ENCODE data around the gene SLC25A3. TPM values are rescaled to one million over a fixed set of nuclear protein-coding genes. Genes with fewer than 3 reads are reported as not detected.

Gene SLC25A3
- total and polyA plus RNA-seq, 2 of the 13 experiments (the other 11 are each of a cell fraction or from before 2014, with no cell fraction given), result 292 to 829 TPM

GRCh38 chr12:98593351-98594049 is at the start of gene SLC25A3 (continued):
- 0 out of 2 replicates have a peak, but pooled peaks have one; percentile 51 for TF ChIP-seq ZBTB34 (CRISPR knock-in tag; IDR thresholded peaks at IDR 0.05)
- TF ChIP-seq ZNF652 (CRISPR knock-in tag; IDR thresholded peaks at IDR 0.05; ENCODE audit: borderline replicate concordance, low read depth), result 0 out of 2 replicates have a peak, but pooled peaks have one; percentile 29
- no peak for TF ChIP-seq ZFP82 (CRISPR knock-in tag; IDR thresholded peaks at IDR 0.05; ENCODE audit: borderline replicate concordance)
- no peak for TF ChIP-seq LRRFIP1 (CRISPR knock-in tag; conservative IDR thresholded peaks at IDR 0.05)
- TF ChIP-seq JUN (CRISPR knock-in tag; IDR thresholded peaks at IDR 0.05), result 0 out of 2 replicates have a peak, but pooled peaks have one; percentile 24
- no peak for TF ChIP-seq ZNF576 (CRISPR knock-in tag; IDR thresholded peaks at IDR 0.05)
- TF ChIP-seq THYN1 (CRISPR knock-in tag; IDR thresholded peaks at IDR 0.05; ENCODE audit: borderline replicate concordance, low read depth), result no peak
- TF ChIP-seq AGO2 (optimal IDR thresholded peaks at IDR 0.05; ENCODE audit: low read depth, low read length), result no peak
- TF ChIP-seq ZSCAN31 (CRISPR knock-in tag; IDR thresholded peaks at IDR 0.05; ENCODE audit: low read depth), result peak; percentile 65; the same call in 1 of the 2 replicates
- no peak for TF ChIP-seq HIVEP1 (CRISPR knock-in tag; IDR thresholded peaks at IDR 0.05)
- no peak for TF ChIP-seq ZNF672 (CRISPR knock-in tag; IDR thresholded peaks at IDR 0.05)
- TF ChIP-seq CAMTA2 (CRISPR knock-in tag; IDR thresholded peaks at IDR 0.05; ENCODE audit: borderline replicate concordance), result no peak
- TF ChIP-seq NR2C2 (CRISPR knock-in tag; IDR thresholded peaks at IDR 0.05; ENCODE audit: borderline replicate concordance), result peak; percentile 37; the same call in 1 of the 2 replicates
- peak; percentile 79 for TF ChIP-seq MED1 (CRISPR knock-in tag; IDR thresholded peaks at IDR 0.05)
- no peak for TF ChIP-seq ZBTB44 (CRISPR knock-in tag; IDR thresholded peaks at IDR 0.05)
- no peak for TF ChIP-seq RERE (CRISPR knock-in tag; IDR thresholded peaks at IDR 0.05; ENCODE audit: low read depth)
- peak; percentile 99 for TF ChIP-seq CREM (IDR thresholded peaks at IDR 0.05)
- peak; percentile 80 for TF ChIP-seq CREM (CRISPR knock-in tag; IDR thresholded peaks at IDR 0.05)

Data from HepG2 (cell line).